H1 (cell line): ENCODE results near the gene MDFIC2. TPM values are rescaled to one million over a fixed set of nuclear protein-coding genes. Genes with fewer than 3 reads are reported as not detected.

ENCODE experiments used
- CTCF ChIA-PET: fragments of 300-600 bp; sonication (Branson Sonifier 250); formaldehyde crosslinking; loops from one replicate; lab custom pipeline; 2021; ENCODE audit not compliant: partially characterized antibody; lab: Charles Lee
- POLR2A ChIA-PET: fragments of 300-600 bp; sonication (Branson Sonifier 250); formaldehyde crosslinking; loops from one replicate; lab custom pipeline; 2021; ENCODE audit warnings: inconsistent platforms; ENCODE audit not compliant: partially characterized antibody; lab: Charles Lee
- DNase-seq, 2 experiments: peaks; one replicate each; pipeline versions ENCODE4 v3.0.0 to v3.0.0-alpha.2; 2010 to 2022; ENCODE audit warnings: low spot score in 2 of 2, low read depth in 1 of 2, mixed read lengths in 1 of 2
- FAIRE-seq: peaks from 2 replicates; lab custom pipeline; 2011; peaks lifted over from hg19 to GRCh38; lab: Jason Lieb, UNC
- H2AFZ ChIP-seq: 2 replicates; pipeline ENCODE4 v1.8.1; 2012; ENCODE audit warnings: low read length, inconsistent platforms
- H2AK5ac ChIP-seq: 2 replicates; pipeline ENCODE4 v1.6.1; 2013; ENCODE audit warnings: low read depth, low read length
- H2BK120ac ChIP-seq: replicated peaks from 2 replicates; pipeline ENCODE3; 2013; ENCODE audit warnings: low read depth, low read length, inconsistent platforms
- H2BK12ac ChIP-seq: 2 replicates; pipeline ENCODE4 v1.6.1; 2013; ENCODE audit warnings: low read depth, low read length
- H2BK15ac ChIP-seq: 2 replicates; pipeline ENCODE4 v1.6.1; 2013; ENCODE audit warnings: low read length
- H2BK20ac ChIP-seq: 2 replicates; pipeline ENCODE4 v1.6.1; 2013; ENCODE audit warnings: low read length
- H2BK5ac ChIP-seq: 2 replicates; pipeline ENCODE4 v1.6.1; 2013; ENCODE audit warnings: low read depth, low read length
- H3K14ac ChIP-seq: 2 replicates; pipeline ENCODE4 v1.6.1; 2013; ENCODE audit warnings: inconsistent platforms; ENCODE audit not compliant: insufficient read length
- H3K18ac ChIP-seq: 2 replicates; pipeline ENCODE4 v1.6.1; 2013; ENCODE audit warnings: low read length; ENCODE audit errors: extremely low read depth
- H3K23ac ChIP-seq: 2 replicates; pipeline ENCODE4 v1.6.1; 2013; ENCODE audit warnings: inconsistent platforms; ENCODE audit not compliant: insufficient read length
- H3K23me2 ChIP-seq: 2 replicates; pipeline ENCODE4 v1.6.1; 2013; ENCODE audit warnings: low read depth, low read length
- H3K27ac ChIP-seq: 2 replicates; pipeline ENCODE4 v1.6.1; 2011; ENCODE audit warnings: low read depth, low read length, inconsistent platforms
- H3K27me3 ChIP-seq, 4 experiments: replicated peaks in 1 of 4; 1 replicate in 1 of 4; 2 replicates in 3 of 4; pipeline versions ENCODE4 v1.6.1 to v1.8.1; 2011 to 2013; ENCODE audit warnings: low read length in 3 of 4, mild to moderate bottlenecking in 3 of 4, inconsistent platforms in 2 of 4, mixed read lengths in 2 of 4, moderate library complexity in 1 of 4; ENCODE audit not compliant: control insufficient read depth in 3 of 4, insufficient read depth in 3 of 4; ENCODE audit errors: extremely low read depth in 1 of 4
- H3K36me3 ChIP-seq, 4 experiments: 2 replicates each; pipeline versions ENCODE4 v1.6.1 to v1.8.1; 2011 to 2013; ENCODE audit warnings: mild to moderate bottlenecking in 4 of 4, low read length in 3 of 4, moderate library complexity in 2 of 4, control low read depth in 1 of 4, inconsistent platforms in 1 of 4; ENCODE audit not compliant: insufficient read depth in 4 of 4, control insufficient read depth in 2 of 4
- H3K4ac ChIP-seq: replicated peaks from 2 replicates; pipeline ENCODE3; 2013; ENCODE audit warnings: low read length, low read depth, mixed read lengths, inconsistent platforms; ENCODE audit not compliant: insufficient read length
- H3K4me1 ChIP-seq, 4 experiments: replicated peaks in 1 of 4; 1 replicate in 1 of 4; 2 replicates in 3 of 4; pipeline versions ENCODE4 v1.6.1 to v1.8.1; 2011 to 2013; ENCODE audit warnings: low read length in 3 of 4, inconsistent platforms in 2 of 4, mixed read lengths in 1 of 4; ENCODE audit not compliant: insufficient read depth in 4 of 4, control insufficient read depth in 3 of 4
- H3K4me2 ChIP-seq, 2 experiments: 2 replicates each; pipeline versions ENCODE4 v1.6.1 to v1.8.1; 2011 to 2013; ENCODE audit warnings: low read depth in 2 of 2, low read length in 2 of 2, control low read depth in 1 of 2, inconsistent platforms in 1 of 2, mild to moderate bottlenecking in 1 of 2; ENCODE audit not compliant: insufficient read depth in 1 of 2
- H3K4me3 ChIP-seq, 4 experiments: fragments of 200-600, 300-600 bp in 1 of 4; sonication (generic), shearing (Covaris generic), sonication (Bioruptor Twin) in 1 of 4; 2 replicates each; pipeline versions ENCODE4 v1.5.1 to v1.8.1; 2011 to 2016; ENCODE audit warnings: low read length in 4 of 4, low read depth in 3 of 4, control low read depth in 2 of 4, inconsistent platforms in 2 of 4, mild to moderate bottlenecking in 2 of 4, mixed read lengths in 1 of 4, moderate library complexity in 1 of 4; ENCODE audit not compliant: insufficient read depth in 2 of 4; ENCODE audit errors: extremely low read depth in 1 of 4
- H3K56ac ChIP-seq: replicated peaks from 2 replicates; pipeline ENCODE3; 2013; ENCODE audit warnings: low read depth, mild to moderate bottlenecking, mixed read lengths, low read length, inconsistent platforms; ENCODE audit not compliant: insufficient read length
- H3K79me1 ChIP-seq: 2 replicates; pipeline ENCODE4 v1.6.1; 2013; ENCODE audit warnings: low read depth, low read length, control low read depth
- H3K79me2 ChIP-seq, 2 experiments: 2 replicates each; pipeline versions ENCODE4 v1.6.1 to v1.8.1; 2012 to 2013; ENCODE audit warnings: low read length in 2 of 2, mild to moderate bottlenecking in 2 of 2, inconsistent platforms in 1 of 2; ENCODE audit not compliant: insufficient read depth in 2 of 2, control insufficient read depth in 1 of 2
- H3K9ac ChIP-seq, 4 experiments: replicated peaks in 1 of 4; 1 replicate in 1 of 4; 2 replicates in 3 of 4; pipeline versions ENCODE4 v1.6.1 to v1.8.1; 2011 to 2013; ENCODE audit warnings: low read depth in 3 of 4, low read length in 3 of 4, control low read depth in 2 of 4, mild to moderate bottlenecking in 2 of 4, moderate library complexity in 2 of 4, inconsistent platforms in 1 of 4; ENCODE audit errors: extremely low read depth in 1 of 4
- H3K9me3 ChIP-seq, 2 experiments: 2 replicates each; pipeline versions ENCODE4 v1.6.1 to v1.8.1; 2012 to 2013; ENCODE audit warnings: mild to moderate bottlenecking in 2 of 2, moderate library complexity in 2 of 2, control low read depth in 1 of 2, inconsistent platforms in 1 of 2, low read depth in 1 of 2, low read length in 1 of 2, mixed read lengths in 1 of 2; ENCODE audit not compliant: insufficient read depth in 2 of 2
- H4K20me1 ChIP-seq, 2 experiments: replicated peaks in 1 of 2; 2 replicates each; pipeline versions ENCODE3 to v1.8.1; 2011 to 2013; ENCODE audit warnings: inconsistent platforms in 2 of 2, low read length in 2 of 2, mild to moderate bottlenecking in 1 of 2; ENCODE audit not compliant: insufficient read depth in 2 of 2, control insufficient read depth in 1 of 2
- H4K5ac ChIP-seq: 2 replicates; pipeline ENCODE4 v1.6.1; 2013; ENCODE audit warnings: low read length, low read depth, mixed read lengths, inconsistent platforms; ENCODE audit not compliant: insufficient read length
- H4K8ac ChIP-seq: 2 replicates; pipeline ENCODE4 v1.8.0; 2013; ENCODE audit warnings: mild to moderate bottlenecking, moderate library complexity, low read length, inconsistent platforms; ENCODE audit not compliant: insufficient read depth; ENCODE audit errors: extremely low read depth
- H4K91ac ChIP-seq: replicated peaks from 2 replicates; pipeline ENCODE3; 2013; ENCODE audit warnings: low read length, mixed read lengths, inconsistent platforms; ENCODE audit not compliant: insufficient read length
- CHD2 ChIP-seq: IDR thresholded peaks from 2 replicates; pipeline ENCODE4 v1.6.1; 2012; ENCODE audit warnings: low read length, improper control_type of control experiment
- POLR2AphosphoS5 ChIP-seq: IDR thresholded peaks from 2 replicates; pipeline ENCODE4 v1.6.1; 2011; ENCODE audit warnings: low read depth, low read length
- YY1 ChIP-seq: IDR thresholded peaks from 2 replicates; pipeline ENCODE4 v1.6.1; 2011; ENCODE audit warnings: low read depth, mild to moderate bottlenecking, low read length
- WGBS, 2 experiments: shearing (Covaris generic) in 1 of 2; methylation state at CpG; one replicate each; pipeline versions ENCODE4 v1.1.6 to v1.1.7; 2013 to 2015; ENCODE audit warnings: low lambda C conversion rate in 2 of 2, mixed read lengths in 2 of 2, inconsistent platforms in 1 of 2, low coverage in 1 of 2, missing lambda C conversion rate in 1 of 2; ENCODE audit not compliant: insufficient replicate concordance in 2 of 2, insufficient coverage in 1 of 2, insufficient read length in 1 of 2; ENCODE audit errors: extremely low coverage in 1 of 2, missing lambda C conversion rate in 1 of 2; 5-methylcytosine and 5-hydroxymethylcytosine counted together
- polyA plus RNA-seq, 7 experiments: library from polyadenylated mRNA; depleted of rRNA in 3 of 7; stranded (reverse) in 5 of 7; unstranded in 2 of 7; fragments of >200 nt in 5 of 7; fragments of 200-250 nt in 2 of 7; gene quantifications; 1 replicate in 5 of 7; 2 replicates in 1 of 7; 4 replicates in 1 of 7; pipeline versions ENCODE4 v1.2.1 to v1.2.3, GENCODE V29; 2011 to 2013; ENCODE audit warnings: missing spikeins in 2 of 7, mixed read lengths in 2 of 7
- total RNA-seq: library from RNA; stranded (reverse); fragmentation: NEBNext Ultra II Directional; extraction: Animal tissue kit (Norgen Biotek cat#: 25700); gene quantifications from 2 replicates; pipeline ENCODE4 v1.2.1, GENCODE V29; 2021

The MDFIC2 gene
- total and polyA plus RNA-seq, 2 of the 8 experiments (the other 6 are each of a cell fraction or from before 2014, with no cell fraction given), result not detected

- Histone ChIP-seq H3K9me3 (no peaks in the 10 kb centered on the region), H3K4ac (no peak overlapping the region), H2BK12ac (peak overlapping the region; percentile 7; the same call in 1 of the 2 replicates), H2BK15ac (no peak overlapping the region), H3K79me1 (no peaks in the 10 kb centered on the region), H3K14ac (no peak overlapping the region), H3K23me2 (no peaks in the 10 kb centered on the region), H3K4me2 (no peak overlapping the region), H3K4me3 (no peak overlapping the region), H2AK5ac (no peak overlapping the region), H4K5ac (no peak overlapping the region), H2AFZ (peak overlapping the region; percentile 82; the same call in 1 of the 2 replicates), H3K4me1 (peaks cover 0 to 4% (median 2%) of the 10 kb centered on the region in 4 experiments; a peak in 3 of 7 replicates), H3K36me3 (no peaks in the 10 kb centered on the region), H2BK20ac (no peak overlapping the region), H2BK120ac (no peak overlapping the region), H3K9ac (no peak overlapping the region), H3K27ac (no peak overlapping the region), H3K79me2 (no peaks in the 10 kb centered on the region), H3K56ac (no peak overlapping the region), H3K23ac (no peak overlapping the region), H2BK5ac (no peak overlapping the region)
- ChIA-PET POLR2A (no interaction called here), CTCF (interaction anchor here (0.7 to 2.1 kb wide), 2 partner anchors 73 to 85 kb away, joined by 4 to 8 read pairs; no protein-coding TSS in a partner anchor)
- FAIRE-seq (no peak), DNase-seq (no peak)
- TF ChIP-seq YY1 (no peak), CHD2 (no peak), POLR2AphosphoS5 (no peak)
- TF ChIP-seq, all 59 proteins: peak for 0
- Histone ChIP-seq H3K18ac (no peak overlapping the region), H4K91ac (no peak overlapping the region), H3K27me3 (no peaks in the 10 kb centered on the region; a peak in 1 of 7 replicates), H4K8ac (no peak overlapping the region), H4K20me1 (no peaks in the 10 kb centered on the region)
- 88% methylated on average over 6 of the region's 6 CpGs; no CpG with 5 or more reads in 1 of the 2 experiments for WGBS, 2 experiments
These were observed 131.8 kb downstream of the MDFIC2 start for GRCh38 chr3:70180664-70181063.
